SK-N-DZ (cell line): Measurements from ENCODE around the gene POLR2F.
A peak's percentile ranks its signal among the peaks of the same experiment; 100 is the strongest.
"Not testable (repeated sequence)": the region's sequence is repeated elsewhere in the genome, so short reads cannot be mapped to it uniquely, and the experiment has no call there.

Experiments used
- DNase-seq: peaks from one replicate; pipeline ENCODE4 v3.0.0-alpha.2; 2015; ENCODE audit warnings: low spot score

POLR2F gene

DNA sequence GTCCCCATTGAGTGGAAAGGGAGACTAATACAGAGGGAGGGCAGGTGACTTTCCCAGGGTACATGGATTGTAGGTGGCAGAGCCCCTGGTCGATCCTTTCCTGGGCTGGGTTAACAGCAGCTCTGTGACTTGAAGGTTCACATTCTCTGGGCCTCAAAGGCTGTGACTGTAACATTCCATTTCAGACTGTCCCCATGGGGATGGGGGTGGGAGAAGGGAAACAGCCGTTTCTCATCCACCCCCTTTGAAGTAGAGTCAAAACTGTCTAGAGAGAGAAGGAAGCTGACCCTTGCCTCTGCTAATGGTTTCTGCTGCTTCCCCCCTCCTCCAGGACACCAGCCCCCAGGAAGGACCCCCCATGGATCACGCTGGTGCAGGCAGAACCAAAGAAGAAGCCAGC lies 28.2 kb upstream of the POLR2F start:
- DNase-seq: no peak

- DNase-seq: no peak
Observed at GRCh38 chr22:37925767-37926166, 27.7 kb upstream of the POLR2F start.

DNA sequence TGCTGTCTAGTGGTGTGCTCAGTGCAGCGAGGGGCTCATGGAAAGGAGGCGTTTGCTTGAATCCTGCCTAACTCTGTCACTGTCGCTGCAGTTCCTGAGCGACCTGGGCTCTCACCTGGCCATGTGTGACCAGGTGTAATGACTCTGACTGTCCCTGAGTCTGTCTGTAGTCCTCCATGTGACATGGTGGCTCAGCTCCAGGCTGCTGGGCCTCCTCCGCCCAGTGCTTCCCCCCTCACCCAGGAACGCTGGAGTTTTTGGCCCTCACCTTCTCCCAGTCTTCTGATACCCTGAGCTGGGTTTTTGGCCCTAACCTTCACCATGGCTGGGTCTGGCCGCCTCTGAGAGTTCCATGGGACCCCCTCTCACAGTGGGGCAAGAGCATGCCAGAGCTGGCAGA lies 27.1 kb upstream of the POLR2F start:
- DNase-seq: no peak

GRCh38 chr22:37926771-37927636 lies 26.5 kb upstream of the POLR2F start:
- DNase-seq: no peak

- DNase-seq: no peak
Observed at GRCh38 chr22:37927637-37927936, 25.9 kb upstream of the POLR2F start.

GRCh38 chr22:37929390-37929789 lies 24.1 kb upstream of the POLR2F start:
- DNase-seq: no peak

- no peak for DNase-seq
Observed at GRCh38 chr22:37930270-37930951, 23.1 kb upstream of the POLR2F start.

GRCh38 chr22:37930952-37931440 lies 22.5 kb upstream of the POLR2F start:
- no peak for DNase-seq

- no peak for DNase-seq
Observed at GRCh38 chr22:37931893-37932389, 21.6 kb upstream of the POLR2F start.

DNA sequence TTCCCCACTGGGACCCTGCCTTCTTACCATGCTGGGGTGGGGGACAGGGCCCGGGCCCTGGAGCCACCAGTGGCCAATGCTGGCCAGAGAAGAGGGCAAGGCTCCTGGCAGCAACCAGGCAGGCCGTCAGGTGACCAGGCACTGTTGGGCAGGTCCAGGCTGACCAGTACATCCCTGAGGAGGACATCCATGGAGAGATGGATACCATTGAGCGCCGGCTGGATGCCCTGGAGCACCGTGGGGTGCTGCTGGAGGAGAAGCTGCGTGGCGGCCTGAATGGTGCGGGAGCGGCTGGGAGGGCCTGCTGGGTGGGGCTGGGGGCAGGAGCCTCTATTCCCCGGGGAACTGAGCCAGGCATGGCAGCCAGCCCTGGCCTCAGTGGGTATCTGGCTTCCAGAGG lies 21.1 kb upstream of the POLR2F start:
- no peak for DNase-seq

GRCh38 chr22:37932821-37933578 lies 20.5 kb upstream of the POLR2F start:
- DNase-seq: no peak

DNA sequence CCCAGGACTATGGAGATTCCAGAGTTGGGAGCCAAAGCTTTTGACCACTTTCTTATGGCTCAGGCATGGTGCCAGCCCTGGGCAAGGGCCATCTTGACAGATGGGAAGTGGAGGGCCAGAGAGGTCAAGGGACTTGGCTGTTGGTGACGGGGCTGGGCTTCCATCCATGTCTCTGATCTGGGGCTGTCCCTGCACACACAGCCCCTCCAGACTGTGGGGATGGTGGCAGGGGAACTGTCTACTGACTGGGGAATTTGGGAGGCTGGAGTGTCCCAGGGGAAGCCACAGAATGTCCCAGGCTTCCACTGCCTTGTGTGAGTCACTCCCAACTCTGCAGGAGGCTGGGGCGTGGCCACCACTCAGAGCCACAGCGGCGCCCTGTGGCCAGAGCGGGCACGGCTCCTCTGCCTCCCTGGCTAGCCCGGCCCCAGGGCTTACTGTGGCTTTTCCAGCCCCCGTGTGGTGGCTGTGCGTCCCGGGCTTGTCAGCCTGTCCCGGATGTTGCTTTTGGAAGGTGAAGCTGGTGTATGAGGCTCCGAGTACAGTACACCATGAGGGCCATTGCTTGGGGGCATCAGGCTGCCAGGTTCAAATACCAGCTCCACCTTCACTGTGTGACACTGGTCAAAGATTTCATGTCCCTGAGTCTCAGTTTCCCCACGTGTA lies 19.7 kb upstream of the POLR2F start:
- DNase-seq: peak; percentile 77

- DNase-seq: no peak
Observed at GRCh38 chr22:37940698-37941376, 12.7 kb upstream of the POLR2F start.

DNA sequence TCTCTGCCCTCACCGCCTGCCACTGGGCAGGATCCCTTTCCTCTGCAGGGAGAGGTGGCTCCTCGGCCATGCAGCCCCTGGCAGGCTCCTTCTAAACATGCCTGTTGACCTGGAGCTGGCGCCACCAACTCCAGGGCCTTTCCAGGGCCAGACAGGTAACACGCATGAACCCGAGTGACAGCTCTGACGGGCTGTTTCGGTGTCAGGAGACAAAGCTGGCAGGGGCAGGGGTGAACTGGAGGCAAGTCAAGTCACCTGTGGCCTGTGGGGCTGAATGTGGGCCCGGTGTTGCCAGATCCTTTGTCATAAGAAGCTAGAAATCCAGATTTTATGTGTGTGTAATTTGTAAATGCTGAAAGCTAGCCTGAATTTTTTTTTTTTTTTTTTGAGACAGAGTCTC lies 11.4 kb upstream of the POLR2F start:
- DNase-seq: no peak

GRCh38 chr22:37943136-37943824 lies 10.2 kb upstream of the POLR2F start:
- DNase-seq: no peak

GRCh38 chr22:37943825-37944198 lies 9.7 kb upstream of the POLR2F start:
- no peak for DNase-seq

GRCh38 chr22:37944423-37944822 lies 9.1 kb upstream of the POLR2F start:
- not testable (repeated sequence) for DNase-seq

DNA sequence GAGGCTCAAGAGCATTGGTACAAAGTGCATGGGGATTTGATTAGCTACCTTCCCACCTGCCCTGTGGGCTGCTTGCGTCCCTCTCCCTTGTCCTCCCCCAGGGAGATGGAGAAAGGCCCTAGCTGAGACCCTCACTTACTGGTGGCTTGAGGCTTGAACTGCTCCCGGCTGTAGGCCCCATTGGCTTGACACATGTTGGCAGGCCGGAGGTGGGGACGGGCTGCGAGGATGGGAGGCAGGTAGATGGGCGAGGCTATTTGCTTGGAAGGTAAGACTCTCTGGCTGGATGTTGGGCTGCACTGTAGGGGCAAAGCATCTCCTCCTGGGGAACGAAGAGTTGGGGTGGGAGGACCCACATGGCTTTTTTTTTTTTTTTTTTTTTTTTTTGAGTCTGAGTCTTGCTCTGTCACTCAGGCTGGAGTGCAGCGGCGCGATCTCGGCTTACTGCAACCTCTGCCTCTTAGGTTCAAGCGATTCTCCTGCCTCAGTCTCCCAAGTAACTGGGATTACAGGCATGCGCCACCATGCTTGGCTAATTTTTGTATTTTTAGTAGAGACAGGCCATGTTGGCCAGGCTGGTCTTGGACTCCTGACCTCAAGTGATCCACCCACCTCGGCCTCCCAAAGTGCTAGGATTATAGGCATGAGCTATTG lies 6.2 kb upstream of the POLR2F start:
- not testable (repeated sequence) for DNase-seq

DNA sequence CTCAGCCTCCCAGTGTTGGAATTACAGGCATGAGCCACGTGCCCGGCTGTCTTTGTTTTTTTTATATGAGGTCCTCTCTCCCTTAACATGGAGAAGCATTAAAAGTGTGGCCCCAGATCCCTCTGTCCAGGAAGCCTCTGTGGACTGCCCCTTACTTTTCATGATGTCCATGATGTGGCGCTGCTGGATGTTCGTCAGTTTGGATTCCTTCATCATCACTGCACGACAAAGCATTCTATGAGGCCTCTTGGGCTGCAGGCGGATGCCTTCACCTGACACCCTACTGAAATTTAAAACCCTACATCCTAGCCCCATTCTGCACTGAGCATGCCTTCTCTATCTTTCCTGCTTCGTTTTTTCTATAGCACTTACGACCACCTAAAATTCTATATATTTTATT lies 2.2 kb upstream of the POLR2F start:
- no peak for DNase-seq

DNA sequence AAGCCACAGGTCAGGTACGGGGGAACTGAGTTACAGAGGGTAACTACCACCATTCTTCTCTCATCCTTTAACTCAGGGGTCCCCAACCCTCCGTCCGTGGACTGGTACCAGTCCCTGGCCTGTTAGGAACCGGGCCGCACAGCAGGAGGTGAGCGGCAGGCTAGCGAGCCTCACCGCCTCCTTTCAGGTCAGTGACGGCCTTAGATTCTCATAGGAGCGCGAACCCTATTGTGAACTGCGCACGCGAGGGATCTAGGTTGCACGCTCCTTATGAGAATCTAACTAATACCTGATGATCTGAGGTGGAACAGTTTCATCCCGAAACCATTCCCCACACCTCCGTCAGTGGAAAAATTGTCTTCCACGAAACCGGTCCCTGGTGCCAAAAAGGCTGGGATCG lies 870 bp upstream of the POLR2F start:
- not testable (repeated sequence) for DNase-seq
